Hepatocyte (in vitro differentiated cells): ENCODE measurements around the gene RAB3IP.

Experiments
- CTCF ChIP-seq: fragments of 200-600 bp; sonication (generic); IDR thresholded peaks from 2 replicates; pipeline ENCODE4 v1.5.1; 2016; ENCODE audit warnings: antibody characterized with exemption, mild to moderate bottlenecking; ENCODE audit not compliant: poor library complexity
- EZH2 ChIP-seq: fragments of 200-600 bp; sonication (generic); IDR thresholded peaks from 2 replicates; pipeline ENCODE4 v1.6.1; 2016; ENCODE audit warnings: antibody characterized with exemption, mild to moderate bottlenecking, borderline replicate concordance
- EZH2phosphoT487 ChIP-seq: fragments of 200-600 bp; sonication (generic); IDR thresholded peaks from one replicate; pipeline ENCODE4 v1.6.1; 2018; ENCODE audit warnings: antibody characterized with exemption, mild to moderate bottlenecking, low read depth, moderate library complexity; ENCODE audit not compliant: unreplicated experiment, severe bottlenecking

- TF ChIP-seq CTCF (no peak), EZH2 (no peak), EZH2phosphoT487 (no peak)
Measured at GRCh38 chr12:69844416-69844815, 105.8 kb downstream of the RAB3IP start.
